Gastrocnemius medialis (tissue), 4 donors: ENCODE results near the gene INPP5E. TPM values are rescaled to one million over a fixed set of nuclear protein-coding genes. Genes with fewer than 3 reads are reported as not detected.

ENCODE experiments used
- ATAC-seq, 2 donors: fragments of 150-250 bp; one replicate each; pipeline ENCODE4 v1.9.1; 2016
- DNase-seq, 2 donors: peaks; one replicate each; pipeline ENCODE4 v3.0.0-alpha.2; 2019
- H3K27ac ChIP-seq, 4 donors: fragments of 200-600 bp; sonication (generic); 1 replicate in 1 of 4; 2 replicates in 3 of 4; pipeline ENCODE4 v1.5.1; 2016 to 2018; ENCODE audit warnings: mild to moderate bottlenecking in 2 of 4, moderate library complexity in 1 of 4
- H3K27me3 ChIP-seq, 3 donors: fragments of 200-600 bp; sonication (generic) in 2 of 3; 1 replicate in 1 of 3; 2 replicates in 2 of 3; pipeline versions ENCODE4 v1.5.1 to v1.6.0; 2016 to 2019; ENCODE audit warnings: mild to moderate bottlenecking in 1 of 3, moderate library complexity in 1 of 3
- H3K36me3 ChIP-seq, 2 donors: fragments of 200-600 bp; sonication (generic) in 1 of 2; one replicate each; pipeline ENCODE4 v1.5.1; 2017 to 2018
- H3K4me1 ChIP-seq, 2 donors: fragments of 200-600 bp; sonication (generic) in 1 of 2; one replicate each; pipeline ENCODE4 v1.5.1; 2016 to 2017; ENCODE audit warnings: mild to moderate bottlenecking in 2 of 2
- H3K4me3 ChIP-seq, 4 donors: fragments of 200-600 bp; sonication (generic) in 3 of 4; 1 replicate in 1 of 4; 2 replicates in 3 of 4; pipeline ENCODE4 v1.5.1; 2016 to 2019; ENCODE audit warnings: mild to moderate bottlenecking in 2 of 4
- H3K9me3 ChIP-seq, 3 donors: fragments of 200-600 bp; sonication (generic) in 2 of 3; 1 replicate in 1 of 3; 2 replicates in 2 of 3; pipeline ENCODE4 v1.5.1; 2016 to 2019
- CTCF ChIP-seq, 5 experiments: fragments of 450-650 bp in 3 of 5; fragments of 200-600 bp in 2 of 5; sonication (generic) in 2 of 5; IDR thresholded peaks in 4 of 5; conservative IDR thresholded peaks in 1 of 5; 1 replicate in 4 of 5; 2 replicates in 1 of 5; pipeline ENCODE4 v1.5.1; 2016 to 2019; ENCODE audit warnings: antibody characterized with exemption in 5 of 5, mild to moderate bottlenecking in 3 of 5, moderate library complexity in 3 of 5
- POLR2A ChIP-seq, 2 donors: fragments of 450-650 bp; IDR thresholded peaks; one replicate each; pipeline ENCODE4 v1.6.1; 2017; ENCODE audit warnings: antibody characterized with exemption in 2 of 2, mild to moderate bottlenecking in 2 of 2, moderate library complexity in 2 of 2
- in situ Hi-C, 4 donors: fragments of 200-750 bp; cut with MboI; loops; one replicate each; pipeline versions ENCODE4 v1.15.0 to v1.8.0; 2017; ENCODE audit warnings: low sequenced_read_pairs in 4 of 4
- intact Hi-C: fragments of 100-400 bp; cut with DNase I; formaldehyde crosslinking; loops from one replicate; pipeline ENCODE4 v1.15.1; 2023; ENCODE audit warnings: low total_unique reads
- total RNA-seq, 4 donors: library from RNA; depleted of rRNA; stranded (reverse); fragments of >200 nt; gene quantifications; one replicate each; pipeline versions ENCODE4 v1.1.0 to v1.2.3, GENCODE V29; 2016

The INPP5E gene
- total RNA-seq, 4 donors from 2014 or later, result 5.0 to 6.7 (median 5.9) TPM

GRCh38 chr9:136395020-136395340 lies 44.7 kb downstream of the INPP5E start:
- DNase-seq (no peak), ATAC-seq (no peak)
- H3K36me3 ChIP-seq, result peaks cover 0 to 57% of the 10 kb centered on the region in 2 donors
- no peak for TF ChIP-seq CTCF (IDR thresholded peaks at IDR 0.05 in 4 of 5, conservative IDR thresholded peaks at IDR 0.05 in 1 of 5)
- TF ChIP-seq POLR2A (IDR thresholded peaks at IDR 0.05), result no peak
- H3K4me1 ChIP-seq, result peaks cover 9 to 11% of the 10 kb centered on the region in 2 donors
- H3K9me3 ChIP-seq, result no peaks in the 10 kb centered on the region
- no peaks in the 10 kb centered on the region for H3K27me3 ChIP-seq
- in situ Hi-C loops, result no loop called here
- intact Hi-C loops, result no loop called here
- no peak overlapping the region for H3K27ac ChIP-seq
- no peak overlapping the region for H3K4me3 ChIP-seq

- H3K27me3 ChIP-seq, result no peaks in the 10 kb centered on the region
- H3K27ac ChIP-seq, result no peak overlapping the region
- DNase-seq (no peak), ATAC-seq (no peak)
- in situ Hi-C loops (no loop called here), intact Hi-C loops (no loop called here)
- TF ChIP-seq POLR2A (IDR thresholded peaks at IDR 0.05) (no peak), CTCF (IDR thresholded peaks at IDR 0.05 in 4 of 5, conservative IDR thresholded peaks at IDR 0.05 in 1 of 5) (no peak)
- H3K4me3 ChIP-seq, result no peak overlapping the region
- H3K4me1 ChIP-seq, result peaks cover 9 to 10% of the 10 kb centered on the region in 2 donors
- peaks cover 0 to 58% of the 10 kb centered on the region in 2 donors for H3K36me3 ChIP-seq
- no peaks in the 10 kb centered on the region for H3K9me3 ChIP-seq
These were observed 45.2 kb downstream of the INPP5E start for GRCh38 chr9:136394312-136395019.

GRCh38 chr9:136393531-136393930 lies 46.1 kb downstream of the INPP5E start:
- intact Hi-C loops, result no loop called here
- TF ChIP-seq POLR2A (IDR thresholded peaks at IDR 0.05) (no peak), CTCF (IDR thresholded peaks at IDR 0.05 in 4 of 5, conservative IDR thresholded peaks at IDR 0.05 in 1 of 5) (no peak)
- H3K9me3 ChIP-seq, result no peaks in the 10 kb centered on the region
- no peaks in the 10 kb centered on the region for H3K27me3 ChIP-seq
- H3K4me3 ChIP-seq, result no peak overlapping the region
- no peak overlapping the region for H3K27ac ChIP-seq
- H3K4me1 ChIP-seq, result peaks cover 0 to under 1% of the 10 kb centered on the region in 2 donors
- DNase-seq (no peak), ATAC-seq (no peak)
- H3K36me3 ChIP-seq, result peaks cover 0 to 63% of the 10 kb centered on the region in 2 donors
- in situ Hi-C loops, result no loop called here

GRCh38 chr9:136392538-136393449 lies 46.9 kb downstream of the INPP5E start:
- H3K36me3 ChIP-seq, result peaks cover 0 to 68% of the 10 kb centered on the region in 2 donors
- H3K4me3 ChIP-seq, result no peak overlapping the region
- no peak overlapping the region for H3K27ac ChIP-seq
- intact Hi-C loops, result no loop called here
- in situ Hi-C loops, result no loop called here
- TF ChIP-seq CTCF (IDR thresholded peaks at IDR 0.05 in 4 of 5, conservative IDR thresholded peaks at IDR 0.05 in 1 of 5) (no peak), POLR2A (IDR thresholded peaks at IDR 0.05) (no peak)
- no peak for DNase-seq
- ATAC-seq, result no peak
- no peaks in the 10 kb centered on the region for H3K9me3 ChIP-seq
- H3K27me3 ChIP-seq, result no peaks in the 10 kb centered on the region
- H3K4me1 ChIP-seq, result no peaks in the 10 kb centered on the region
